ENCODE measurements around the gene CCL20.

- TF ChIP-seq POLR2A (IDR thresholded peaks at IDR 0.05) (no peak), POLR2AphosphoS5 (IDR thresholded peaks at IDR 0.05) (peak in 1 of 4 donors; percentile 32)
- TF ChIP-seq, protein P1, sequence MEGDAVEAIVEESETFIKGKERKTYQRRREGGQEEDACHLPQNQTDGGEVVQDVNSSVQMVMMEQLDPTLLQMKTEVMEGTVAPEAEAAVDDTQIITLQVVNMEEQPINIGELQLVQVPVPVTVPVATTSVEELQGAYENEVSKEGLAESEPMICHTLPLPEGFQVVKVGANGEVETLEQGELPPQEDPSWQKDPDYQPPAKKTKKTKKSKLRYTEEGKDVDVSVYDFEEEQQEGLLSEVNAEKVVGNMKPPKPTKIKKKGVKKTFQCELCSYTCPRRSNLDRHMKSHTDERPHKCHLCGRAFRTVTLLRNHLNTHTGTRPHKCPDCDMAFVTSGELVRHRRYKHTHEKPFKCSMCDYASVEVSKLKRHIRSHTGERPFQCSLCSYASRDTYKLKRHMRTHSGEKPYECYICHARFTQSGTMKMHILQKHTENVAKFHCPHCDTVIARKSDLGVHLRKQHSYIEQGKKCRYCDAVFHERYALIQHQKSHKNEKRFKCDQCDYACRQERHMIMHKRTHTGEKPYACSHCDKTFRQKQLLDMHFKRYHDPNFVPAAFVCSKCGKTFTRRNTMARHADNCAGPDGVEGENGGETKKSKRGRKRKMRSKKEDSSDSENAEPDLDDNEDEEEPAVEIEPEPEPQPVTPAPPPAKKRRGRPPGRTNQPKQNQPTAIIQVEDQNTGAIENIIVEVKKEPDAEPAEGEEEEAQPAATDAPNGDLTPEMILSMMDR (IDR thresholded peaks at IDR 0.05) = no peak
These were observed 49.3 kb downstream of the CCL20 start for GRCh38 chr2:227862741-227863588.
